GM21360 (cell line): ENCODE data around the gene SPRR4.
A peak's percentile ranks its signal among the peaks of the same experiment; 100 is the strongest.

Source experiments
- ATAC-seq: cut with Tn5 transposase; IDR thresholded peaks from one replicate; pipeline ENCODE4 v1.9.1; 2021; ENCODE audit warnings: mild to moderate bottlenecking, moderate library complexity; ENCODE audit not compliant: unreplicated experiment

SPRR4 gene

GRCh38 chr1:152970495-152970894, at the start of gene SPRR4:
SPRR4 (plus strand) TSS chr1:152970648; CDS start chr1:152971891, 1,243 bp downstream.
- no peak for ATAC-seq

GRCh38 chr1:152924191-152924590, 46.3 kb upstream of the SPRR4 start:
- no peak for ATAC-seq

GRCh38 chr1:152926091-152926490, 44.4 kb upstream of the SPRR4 start:
- ATAC-seq = peak; percentile 64

GRCh38 chr1:152928671-152929070, 41.8 kb upstream of the SPRR4 start:
- no peak for ATAC-seq

GRCh38 chr1:152932170-152932811, 38.2 kb upstream of the SPRR4 start:
- no peak for ATAC-seq

GRCh38 chr1:152933196-152933595, 37.3 kb upstream of the SPRR4 start:
- ATAC-seq = no peak

- ATAC-seq = no peak
These were observed 29.8 kb upstream of the SPRR4 start for GRCh38 chr1:152940614-152941013.

GRCh38 chr1:152941037-152941711, 29.3 kb upstream of the SPRR4 start:
- no peak for ATAC-seq

- ATAC-seq = no peak
These were observed 28.3 kb upstream of the SPRR4 start for GRCh38 chr1:152942161-152942560.

- ATAC-seq = no peak
These were observed 24.2 kb upstream of the SPRR4 start for GRCh38 chr1:152946248-152946647.

GRCh38 chr1:152946651-152947256, 23.7 kb upstream of the SPRR4 start, which contains the start of gene SPRR5:
SPRR5 (plus strand) TSS chr1:152947206; CDS start chr1:152948555, 1,349 bp downstream.
- ATAC-seq = no peak

GRCh38 chr1:152951711-152952110, 18.7 kb upstream of the SPRR4 start:
- no peak for ATAC-seq

- no peak for ATAC-seq
These were observed 16.7 kb upstream of the SPRR4 start for GRCh38 chr1:152953761-152954160.

GRCh38 chr1:152954436-152954835, 16.0 kb upstream of the SPRR4 start:
- no peak for ATAC-seq

- no peak for ATAC-seq
These were observed 12.9 kb upstream of the SPRR4 start for GRCh38 chr1:152957561-152957960.

GRCh38 chr1:152959273-152959672, 11.2 kb upstream of the SPRR4 start:
- ATAC-seq = no peak

- no peak for ATAC-seq
These were observed 10.5 kb upstream of the SPRR4 start for GRCh38 chr1:152959801-152960451.

GRCh38 chr1:152960452-152961044, 9.9 kb upstream of the SPRR4 start:
- no peak for ATAC-seq

GRCh38 chr1:152961226-152961891, 9.1 kb upstream of the SPRR4 start:
- no peak for ATAC-seq

GRCh38 chr1:152962876-152963415, 7.5 kb upstream of the SPRR4 start:
- ATAC-seq = no peak
